HG03565 (cell line): ENCODE measurements around the gene METTL14.

Experiments
- ATAC-seq: cut with Tn5 transposase; IDR thresholded peaks from one replicate; pipeline ENCODE4 v1.9.1; 2021; ENCODE audit warnings: mild to moderate bottlenecking, moderate library complexity; ENCODE audit not compliant: unreplicated experiment

METTL14 gene

DNA sequence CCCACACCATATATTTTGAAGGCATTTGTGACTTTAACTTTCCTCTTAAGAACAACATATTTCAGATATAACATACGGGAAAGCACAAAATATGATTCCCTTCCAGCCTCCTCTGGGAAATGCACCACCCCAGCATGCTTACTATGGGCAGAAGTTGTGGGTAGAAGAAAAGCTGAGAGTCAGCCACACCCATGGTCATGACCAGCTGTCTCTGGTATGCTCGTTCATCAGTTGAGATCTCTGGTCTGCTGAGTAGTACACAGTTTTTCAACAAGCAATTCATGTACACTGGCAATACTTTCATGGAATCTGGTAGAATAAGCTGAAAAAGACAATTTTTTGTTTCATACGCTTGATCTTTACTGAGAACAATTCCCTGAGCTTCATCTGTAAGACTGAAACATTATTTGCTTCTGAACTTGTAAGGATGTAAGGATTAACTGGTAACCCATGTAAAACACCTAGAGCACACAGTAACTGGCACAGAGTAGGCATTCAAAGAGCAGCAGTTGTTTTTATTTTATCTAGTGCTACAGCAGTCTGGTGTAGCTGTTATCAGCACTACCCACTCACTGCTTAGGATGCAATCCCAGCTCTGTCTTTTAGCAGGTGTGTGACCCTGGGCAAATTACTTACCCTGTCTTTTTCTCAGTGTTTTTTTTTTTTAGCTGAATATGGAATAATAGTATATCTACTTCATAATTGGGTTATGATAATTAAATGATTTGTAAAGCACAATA is 47.6 kb downstream of the METTL14 start:
- ATAC-seq = no peak

DNA sequence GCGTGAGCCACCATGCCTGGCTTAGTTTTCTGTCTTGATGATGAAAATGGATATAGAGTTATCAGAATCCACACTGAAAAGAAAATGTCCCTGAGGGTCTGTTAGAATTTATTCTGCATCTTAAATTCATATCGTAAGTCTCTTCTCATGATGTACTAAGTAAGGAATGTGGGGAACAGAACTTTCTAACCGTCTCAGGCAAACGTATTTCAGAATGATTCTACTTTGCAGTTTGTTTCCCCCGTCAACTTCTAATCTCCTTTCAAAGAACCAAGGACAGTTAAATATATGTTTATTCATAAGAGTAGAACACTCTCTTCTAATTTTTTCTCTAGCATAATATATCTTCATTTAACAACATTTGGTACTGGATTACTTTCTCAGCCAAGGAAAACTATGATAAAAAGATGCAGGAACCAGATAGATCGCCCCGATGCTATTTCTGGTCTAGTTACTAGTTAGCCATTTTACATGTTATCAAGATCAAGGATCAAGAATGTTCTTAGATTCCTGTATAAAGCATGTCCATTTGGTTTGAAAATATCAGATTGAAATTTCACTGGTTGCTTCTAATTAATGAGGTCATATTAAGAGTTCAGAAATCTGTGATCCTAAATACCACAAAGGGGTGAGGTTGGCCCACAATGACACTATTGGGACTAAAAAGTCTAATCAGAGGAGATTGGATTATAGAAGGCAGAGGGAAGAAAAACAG is 49.5 kb downstream of the METTL14 start:
- no peak for ATAC-seq

DNA sequence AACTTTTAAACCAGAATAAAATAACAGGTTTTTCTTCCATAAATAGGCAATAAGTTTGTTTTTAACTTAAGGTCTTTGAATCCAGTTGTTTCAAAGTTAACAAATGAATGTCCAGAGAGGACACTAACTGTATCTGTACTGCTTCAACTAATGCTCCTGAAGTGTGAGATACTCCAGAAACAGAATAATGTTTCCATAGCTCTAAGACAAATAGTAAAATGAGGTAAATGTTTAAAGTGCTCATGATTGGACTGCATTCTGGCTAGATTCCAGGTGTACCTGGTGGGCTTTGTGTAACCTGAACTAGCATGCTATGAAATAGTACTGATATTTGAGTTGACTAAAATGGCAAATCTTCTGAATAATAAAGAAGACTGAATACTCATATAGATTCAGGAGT is 51.7 kb downstream of the METTL14 start:
- no peak for ATAC-seq

DNA sequence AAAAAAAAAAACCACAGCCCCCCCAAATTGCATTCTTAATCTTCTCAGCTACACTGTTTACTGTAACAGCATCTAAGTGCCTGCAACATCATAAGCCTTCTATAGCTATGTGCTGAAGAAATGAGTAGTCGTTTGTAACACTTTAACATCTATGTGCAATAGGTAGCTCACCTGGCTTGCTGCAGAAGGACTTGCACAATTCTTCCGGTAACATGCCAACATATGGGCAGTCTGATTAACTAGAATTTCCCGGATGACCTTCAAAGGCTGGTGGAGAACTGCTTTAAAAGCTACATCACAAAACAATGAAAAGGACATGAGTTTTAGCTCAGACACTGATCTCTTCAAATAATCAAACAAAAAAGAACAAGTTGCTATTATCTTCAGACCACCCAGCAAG is 52.9 kb downstream of the METTL14 start:
- no peak for ATAC-seq

DNA sequence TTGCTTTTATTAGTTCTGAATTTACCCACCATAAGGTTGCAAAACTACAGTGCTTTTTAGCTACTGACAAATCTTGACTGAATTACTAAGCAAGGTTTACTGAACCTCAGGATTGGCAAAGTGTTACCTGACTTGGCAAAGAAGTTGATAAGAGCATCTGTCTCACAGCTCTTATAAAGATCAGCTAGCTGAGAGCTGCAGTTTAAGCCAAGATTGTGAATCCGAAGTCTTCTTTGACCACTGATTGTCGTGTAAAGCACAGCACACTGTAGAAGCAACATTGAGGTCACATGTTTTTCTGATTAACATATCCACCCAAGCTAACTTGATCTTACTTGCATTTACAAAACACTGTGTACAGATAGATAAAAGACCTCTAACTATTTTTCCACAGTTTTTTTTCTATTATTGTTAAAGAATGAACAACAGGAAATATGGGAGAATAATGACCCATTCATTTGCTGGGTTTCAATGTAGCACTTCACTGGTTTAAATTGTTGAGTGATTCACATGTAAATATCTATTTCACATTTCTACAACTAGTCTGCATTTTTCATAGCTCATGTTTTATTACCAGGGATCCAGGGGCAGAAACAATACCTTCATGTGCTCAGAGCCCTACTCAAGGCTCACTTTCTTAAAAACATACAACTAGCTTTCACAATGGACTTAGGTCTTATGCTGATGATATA is 54.0 kb downstream of the METTL14 start:
- no peak for ATAC-seq

DNA sequence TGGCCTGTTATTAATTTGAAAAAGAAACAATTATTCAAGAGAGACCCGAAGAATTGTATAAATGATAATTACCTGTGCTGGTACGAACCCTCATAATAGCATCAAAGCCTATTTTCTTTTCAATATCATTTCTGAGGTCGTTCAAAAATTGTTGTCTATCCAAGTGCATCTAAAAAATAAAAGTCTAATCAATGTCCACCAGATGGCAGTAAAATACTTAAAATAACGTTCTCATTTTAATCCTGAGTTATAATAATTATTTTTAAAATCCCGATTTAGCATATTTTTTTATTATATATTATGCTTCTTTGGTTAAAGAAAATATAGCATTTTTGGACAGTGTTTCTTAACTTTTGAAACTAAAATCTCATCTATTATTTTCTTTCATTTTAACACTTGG is 55.7 kb downstream of the METTL14 start:
- ATAC-seq = no peak

DNA sequence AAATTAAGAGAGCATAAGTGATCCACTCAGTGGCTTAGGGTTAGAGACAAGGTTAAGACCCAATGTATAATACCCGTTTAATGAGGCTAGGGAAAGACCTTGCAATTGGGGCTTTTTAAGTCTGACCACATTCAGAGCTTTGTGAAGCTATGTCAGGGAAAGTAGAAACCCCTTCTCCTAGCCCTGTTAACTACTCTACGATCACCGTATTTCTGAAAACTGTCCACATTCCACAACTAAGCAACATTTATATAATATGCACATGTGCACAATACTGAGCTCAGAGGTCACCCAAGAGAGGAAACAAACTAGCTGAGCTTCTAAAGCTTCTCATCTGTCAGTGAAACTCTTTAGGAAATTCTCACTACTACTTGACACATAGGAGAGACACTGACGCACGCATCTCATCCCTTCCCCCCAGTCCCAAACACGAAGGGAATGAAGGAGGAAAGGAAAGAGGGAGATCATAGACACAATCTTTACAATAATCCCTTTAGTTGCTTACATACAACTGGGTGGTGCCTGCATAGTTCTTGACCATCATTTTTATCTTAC is 56.2 kb downstream of the METTL14 start:
- ATAC-seq = no peak

DNA sequence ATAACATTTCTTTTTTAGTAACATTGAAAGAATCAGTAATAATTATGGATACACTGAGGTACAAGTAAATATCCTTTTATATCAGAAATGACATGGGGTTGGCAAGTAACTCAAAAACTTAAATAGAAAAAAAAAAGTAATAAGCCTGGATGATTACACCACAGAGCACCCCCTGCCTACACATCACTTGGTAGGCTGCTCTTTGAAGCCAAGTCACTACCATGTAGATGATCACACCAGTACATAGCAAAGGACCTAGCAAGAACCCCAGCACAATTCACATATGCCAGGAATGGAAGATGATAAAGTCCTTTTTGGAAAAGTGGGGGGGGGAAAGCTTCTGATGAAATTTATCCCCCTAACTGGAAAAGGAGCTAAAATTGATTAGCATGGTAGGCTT is 56.9 kb downstream of the METTL14 start:
- ATAC-seq = no peak

DNA sequence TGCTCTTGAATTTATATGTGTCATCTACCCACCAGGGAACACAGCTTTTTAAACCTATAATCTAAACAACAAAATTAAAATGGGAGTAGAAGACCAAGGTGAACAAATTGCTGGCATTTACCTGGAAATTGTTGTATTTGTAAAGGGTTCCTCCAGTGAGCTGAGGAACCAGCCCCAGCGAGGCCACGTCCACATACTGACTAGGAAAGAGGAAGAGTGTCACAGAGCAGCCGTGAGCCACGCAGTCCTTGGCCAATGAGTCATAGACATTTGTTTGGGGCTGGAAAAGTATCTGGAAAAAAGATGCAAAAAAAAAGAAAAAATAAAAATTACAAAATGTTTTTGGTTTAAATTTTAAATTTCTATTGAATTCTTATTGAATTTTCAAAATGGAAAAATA is 58.7 kb downstream of the METTL14 start:
- no peak for ATAC-seq

DNA sequence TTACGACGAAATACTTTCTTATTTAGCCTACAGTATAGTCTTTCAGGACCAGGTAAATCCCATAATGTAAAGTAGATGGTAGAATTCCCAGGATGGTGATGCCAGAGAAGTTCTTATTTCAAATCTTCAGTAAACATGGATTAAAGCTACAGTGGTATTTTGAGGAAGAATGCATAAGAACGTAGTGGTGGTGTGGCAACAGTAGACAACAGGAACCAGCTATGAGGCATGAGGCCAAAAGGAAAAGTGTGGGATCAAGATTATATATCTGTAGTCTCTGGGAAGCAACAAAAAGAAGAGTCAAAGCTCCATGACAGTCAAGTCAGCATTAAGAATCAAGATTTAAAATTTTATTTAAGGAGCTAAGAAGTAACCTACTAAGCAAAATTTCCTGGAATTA is 60.2 kb downstream of the METTL14 start:
- ATAC-seq = no peak

DNA sequence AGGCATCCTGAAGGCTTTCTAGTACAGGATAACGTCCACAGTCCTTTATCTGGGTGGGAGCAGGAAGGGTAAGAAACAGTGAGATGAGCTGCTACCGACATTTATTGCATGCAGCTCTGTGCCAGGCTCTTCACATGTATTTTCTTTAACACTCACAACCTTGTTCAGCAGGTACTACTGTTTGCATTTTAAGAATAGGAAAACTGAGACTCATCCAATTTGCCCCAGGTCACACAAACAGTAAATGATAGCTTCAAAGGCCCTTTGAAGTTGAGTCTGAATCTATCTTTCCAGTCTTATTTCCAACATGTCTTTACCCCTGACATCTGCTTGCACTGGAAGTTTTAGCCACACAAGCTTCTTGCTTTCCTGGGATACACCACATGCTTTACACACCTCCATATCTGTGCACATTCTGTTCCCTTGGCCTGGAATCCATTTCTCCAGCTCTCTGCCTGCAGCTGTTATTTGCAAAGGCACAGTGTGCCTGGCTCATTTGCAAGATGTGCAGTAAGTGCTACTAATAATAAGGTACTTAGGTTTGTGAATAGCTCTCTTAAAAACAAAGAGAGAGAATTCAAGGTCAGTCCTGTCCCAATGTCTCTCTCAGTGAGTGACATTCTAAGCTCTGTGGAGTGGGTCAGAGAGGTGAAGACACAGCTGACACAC is 61.2 kb downstream of the METTL14 start:
- no peak for ATAC-seq

DNA sequence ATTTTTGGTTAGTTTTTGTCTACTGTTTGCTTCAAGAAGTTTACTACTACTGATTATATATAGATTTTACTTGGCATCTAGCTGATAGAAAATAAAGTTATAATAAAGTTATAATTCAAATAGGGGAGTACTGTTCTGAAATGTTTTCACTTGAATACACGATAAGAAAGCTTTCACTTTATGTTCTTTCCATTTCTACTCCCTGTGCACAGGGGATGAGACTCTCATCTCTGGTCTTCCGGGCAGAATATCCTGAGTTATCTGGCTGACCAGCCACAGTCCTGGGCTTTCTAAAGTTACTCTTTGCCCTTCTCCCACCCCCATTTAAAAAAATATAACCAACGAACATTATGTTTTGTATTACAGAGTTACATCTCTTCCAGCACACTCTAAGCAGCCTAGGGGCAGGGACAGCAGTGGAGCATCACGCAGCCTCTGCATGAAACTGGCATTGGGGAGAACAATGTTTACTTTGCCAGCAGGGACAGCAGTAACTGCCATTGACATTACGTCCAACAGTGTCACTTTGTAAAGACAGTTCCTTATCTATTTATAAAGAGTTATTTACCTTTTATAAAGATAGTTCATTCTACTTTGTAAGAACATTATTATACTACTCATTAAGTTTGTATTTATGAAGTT is 64.3 kb downstream of the METTL14 start:
- no peak for ATAC-seq

DNA sequence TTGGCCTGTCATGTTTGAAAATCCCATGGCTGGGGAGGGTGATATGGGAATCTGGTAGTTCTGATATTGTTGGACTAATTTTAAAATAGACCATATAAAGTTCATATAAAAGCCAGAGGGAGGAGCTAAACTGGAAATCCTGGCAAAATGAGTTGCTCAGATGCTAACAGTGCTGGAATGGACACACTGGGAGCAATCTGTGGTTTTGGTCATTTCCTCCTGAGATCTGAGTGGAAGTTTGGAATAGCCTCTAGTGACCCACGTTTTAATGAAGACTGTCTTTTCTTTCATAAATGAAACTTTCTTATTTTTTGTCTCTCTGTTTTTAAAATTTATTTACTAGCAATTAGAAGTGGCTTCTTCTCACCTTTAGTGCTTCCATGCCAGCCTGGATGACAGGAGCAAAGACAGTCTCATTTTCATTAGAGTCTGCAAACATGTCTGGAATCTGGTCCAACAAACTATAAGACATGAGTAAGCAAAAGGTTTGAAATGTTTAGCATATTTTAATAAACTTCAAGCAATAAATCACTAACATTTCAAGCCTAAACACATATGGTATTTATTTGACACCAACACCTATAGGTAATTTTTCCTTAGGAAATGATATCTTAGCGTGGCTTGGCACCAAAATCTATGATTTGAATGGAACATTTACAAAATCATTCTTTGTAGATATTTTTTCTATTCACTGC is 66.6 kb downstream of the METTL14 start:
- ATAC-seq = no peak

DNA sequence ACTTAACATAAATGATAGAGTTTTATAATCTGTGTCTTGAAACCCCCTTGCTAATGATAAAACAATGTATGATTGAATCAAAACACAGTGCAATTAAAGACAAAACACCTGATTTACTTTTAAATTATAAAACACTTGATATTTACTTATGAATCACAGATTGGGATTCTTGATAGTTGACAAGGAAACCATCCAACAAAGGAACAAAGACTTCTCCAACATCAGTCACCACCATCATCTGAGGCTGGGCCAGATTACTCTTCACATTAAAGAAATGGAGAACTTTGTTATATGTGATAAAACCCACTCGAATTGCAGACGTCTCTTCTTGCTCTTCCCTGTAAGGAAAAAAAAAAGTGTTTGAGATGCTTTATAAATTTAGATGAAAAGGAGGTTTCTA is 67.4 kb downstream of the METTL14 start:
- ATAC-seq = no peak

DNA sequence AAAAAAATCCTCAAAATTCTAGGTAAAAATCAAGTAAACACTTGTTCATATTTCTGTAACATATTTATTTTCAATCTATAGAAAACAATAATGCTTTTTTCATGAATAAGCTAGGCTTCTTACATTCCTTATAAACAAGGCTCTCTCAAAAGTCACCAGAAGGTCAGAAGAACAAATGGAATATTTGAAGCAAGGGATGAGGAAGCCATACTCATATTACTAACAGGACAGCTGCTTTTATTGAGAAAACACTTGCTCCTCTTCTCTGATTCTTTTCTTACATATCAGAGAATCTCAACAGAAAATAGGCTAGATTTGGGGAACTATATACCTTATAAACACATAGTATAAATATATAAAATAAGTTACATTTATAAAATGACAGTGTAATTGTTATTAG is 67.9 kb downstream of the METTL14 start:
- ATAC-seq = no peak

DNA sequence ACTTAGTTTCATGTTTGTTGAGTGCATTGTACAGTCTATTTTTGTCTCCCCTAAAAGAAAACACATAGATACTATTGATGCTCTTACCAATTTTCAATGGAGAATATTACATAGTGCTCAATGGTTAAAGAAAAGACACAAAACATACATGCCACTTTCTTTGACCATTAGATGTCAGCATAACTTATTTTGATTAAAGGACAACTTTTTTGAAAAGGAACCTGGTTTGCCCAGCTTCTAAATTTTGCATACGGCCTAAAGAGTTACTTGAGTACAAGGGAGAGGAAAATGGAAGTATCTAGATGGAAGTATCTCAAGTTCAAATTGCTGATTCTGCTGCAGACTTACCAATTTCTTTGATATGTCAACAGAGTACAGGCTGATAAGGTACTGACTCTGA is 68.5 kb downstream of the METTL14 start:
- no peak for ATAC-seq

DNA sequence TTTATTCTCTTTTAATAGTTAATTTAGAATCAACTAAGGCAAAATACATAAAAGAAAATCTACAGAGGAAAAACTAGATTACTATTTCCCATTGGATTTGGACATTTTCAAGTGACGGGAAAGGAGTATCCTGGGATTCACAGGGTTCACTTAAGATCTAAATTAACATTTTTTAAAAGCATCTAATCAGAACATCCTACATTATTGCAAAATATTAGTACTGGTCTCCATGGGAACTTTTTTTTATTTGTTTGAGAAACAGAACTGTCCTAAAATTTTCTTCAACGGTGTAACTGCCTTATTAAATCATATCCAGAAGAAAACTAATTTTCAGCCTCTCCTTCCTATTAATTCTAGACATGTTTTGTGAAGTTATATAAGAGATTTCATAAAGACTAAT is 69.7 kb downstream of the METTL14 start:
- no peak for ATAC-seq

DNA sequence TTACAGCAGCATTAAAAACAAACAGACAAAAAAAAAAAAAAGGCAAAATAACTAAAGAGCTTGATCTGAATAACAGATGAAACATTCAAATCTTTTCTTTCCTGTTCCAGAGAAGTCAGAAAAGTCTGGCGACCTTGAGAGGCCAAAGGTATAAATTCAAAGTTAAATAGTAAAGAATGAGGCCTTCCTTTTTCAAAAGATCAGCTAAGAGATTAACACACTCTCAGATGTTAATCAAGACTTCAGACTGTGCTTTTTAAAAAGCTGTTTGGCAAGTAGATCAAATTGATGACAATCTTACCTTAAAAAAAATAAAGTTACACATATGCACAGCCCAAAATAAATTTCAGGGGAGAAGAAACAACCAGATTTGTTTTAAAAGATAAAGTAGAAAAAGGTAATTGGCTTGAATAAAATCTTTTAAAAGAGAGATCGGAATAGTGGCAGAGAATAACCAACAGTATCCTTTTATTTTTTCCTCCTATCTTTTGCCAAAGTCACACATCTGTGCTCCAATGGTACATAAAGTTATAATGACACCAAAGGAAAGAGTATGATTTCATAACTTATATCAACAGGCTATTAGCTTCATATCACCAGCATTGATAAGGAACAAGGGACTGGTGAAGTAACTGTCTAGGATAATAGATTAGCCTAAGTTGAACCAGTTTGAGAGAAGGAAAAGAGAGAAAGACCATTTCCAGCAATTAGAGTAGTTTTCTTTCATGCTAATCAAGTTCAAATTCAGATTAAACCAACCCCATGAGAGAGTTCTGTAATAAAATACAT is 70.4 kb downstream of the METTL14 start:
- no peak for ATAC-seq

DNA sequence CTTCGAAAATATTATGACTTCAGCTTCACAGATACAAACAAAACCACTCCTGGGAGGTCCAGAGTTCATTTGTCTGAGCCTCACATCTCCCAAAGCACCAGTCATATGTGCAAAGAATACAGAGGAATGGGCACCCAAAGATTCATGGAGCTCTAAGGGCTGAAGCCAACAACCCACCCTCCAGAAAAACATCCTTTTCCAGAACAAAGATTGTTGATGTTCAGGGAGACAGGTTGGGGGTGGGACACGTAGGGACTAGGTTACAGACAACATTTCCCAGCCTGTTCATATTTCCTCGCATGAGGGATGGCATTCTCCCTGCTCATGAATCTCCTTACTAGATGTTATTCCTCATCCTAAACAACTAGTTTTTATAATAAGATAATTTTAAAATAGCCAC is 71.2 kb downstream of the METTL14 start:
- ATAC-seq = no peak
